IPS-20b (cell line): ENCODE data around the gene ARHGAP26.
"Not testable (repeated sequence)": the region's sequence is repeated elsewhere in the genome, so short reads cannot be mapped to it uniquely, and the experiment has no call there.

Experiments used
- H3K27ac ChIP-seq: one replicate; pipeline ENCODE4 v1.5.1; 2013; ENCODE audit warnings: low read length
- H3K27me3 ChIP-seq: 2 replicates; pipeline ENCODE4 v1.6.1; 2013; ENCODE audit warnings: mild to moderate bottlenecking, low read length, inconsistent platforms; ENCODE audit not compliant: insufficient read depth
- H3K36me3 ChIP-seq: 2 replicates; pipeline ENCODE4 v1.6.1; 2013; ENCODE audit warnings: low read depth, mild to moderate bottlenecking, inconsistent platforms, low read length, moderate library complexity; ENCODE audit not compliant: insufficient read depth
- H3K4me1 ChIP-seq: 2 replicates; pipeline ENCODE4 v1.6.1; 2013; ENCODE audit warnings: mild to moderate bottlenecking, control low read depth, inconsistent platforms, low read length, moderate library complexity; ENCODE audit not compliant: insufficient read depth
- H3K4me3 ChIP-seq: 2 replicates; pipeline ENCODE4 v1.5.1; 2013; ENCODE audit warnings: mild to moderate bottlenecking, low read length, inconsistent platforms
- H3K9ac ChIP-seq: 2 replicates; pipeline ENCODE4 v1.6.1; 2013; ENCODE audit warnings: low read depth, mild to moderate bottlenecking, inconsistent platforms, low read length, moderate library complexity
- H3K9me3 ChIP-seq: 2 replicates; pipeline ENCODE4 v1.6.1; 2013; ENCODE audit warnings: mild to moderate bottlenecking, low read depth, low read length, inconsistent platforms; ENCODE audit not compliant: insufficient read depth

ARHGAP26 gene

DNA sequence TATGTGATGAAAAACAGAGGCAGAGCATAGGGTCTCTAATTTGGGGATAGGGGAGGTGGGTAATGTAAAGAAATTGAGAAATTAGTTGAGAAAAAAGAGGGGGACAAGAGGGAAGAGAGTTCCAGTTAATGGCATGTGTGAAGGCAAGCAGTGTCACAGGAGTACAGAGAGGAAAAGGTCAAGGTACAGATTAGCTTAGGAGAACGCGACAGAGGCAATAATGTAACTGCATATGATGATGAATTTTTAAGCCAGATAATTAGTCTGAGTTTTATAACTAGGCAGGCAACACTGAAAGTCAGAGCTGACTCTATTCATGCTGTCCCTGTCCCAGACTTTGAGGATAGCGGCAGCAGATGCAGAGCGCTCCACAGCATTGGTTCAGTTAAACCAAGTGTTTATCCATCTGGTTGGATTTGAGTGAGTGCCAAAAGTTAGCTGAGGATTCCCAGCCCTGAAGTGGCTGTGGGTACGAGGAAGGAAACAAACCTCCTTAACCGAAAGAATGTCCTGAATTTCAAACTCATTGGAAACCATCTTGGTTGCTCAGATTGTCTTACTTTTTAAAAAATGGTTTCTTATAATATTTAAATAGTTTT, 315.2 kb downstream of the ARHGAP26 start:
- H3K9ac ChIP-seq: no peak overlapping the region
- H3K36me3 ChIP-seq: no peaks in the 10 kb centered on the region
- no peaks in the 10 kb centered on the region for H3K9me3 ChIP-seq
- no peak overlapping the region for H3K4me3 ChIP-seq
- peaks cover 7% of the 10 kb centered on the region; the same call in 1 of the 2 replicates for H3K4me1 ChIP-seq
- no peaks in the 10 kb centered on the region for H3K27me3 ChIP-seq
- no peak overlapping the region for H3K27ac ChIP-seq

- Histone ChIP-seq H3K9ac (no peak overlapping the region), H3K4me1 (peaks cover 11% of the 10 kb centered on the region), H3K27me3 (no peaks in the 10 kb centered on the region), H3K4me3 (no peak overlapping the region), H3K27ac (no peak overlapping the region), H3K36me3 (no peaks in the 10 kb centered on the region), H3K9me3 (no peaks in the 10 kb centered on the region)
Observed at GRCh38 chr5:143086546-143086907, 316.4 kb downstream of the ARHGAP26 start.

DNA sequence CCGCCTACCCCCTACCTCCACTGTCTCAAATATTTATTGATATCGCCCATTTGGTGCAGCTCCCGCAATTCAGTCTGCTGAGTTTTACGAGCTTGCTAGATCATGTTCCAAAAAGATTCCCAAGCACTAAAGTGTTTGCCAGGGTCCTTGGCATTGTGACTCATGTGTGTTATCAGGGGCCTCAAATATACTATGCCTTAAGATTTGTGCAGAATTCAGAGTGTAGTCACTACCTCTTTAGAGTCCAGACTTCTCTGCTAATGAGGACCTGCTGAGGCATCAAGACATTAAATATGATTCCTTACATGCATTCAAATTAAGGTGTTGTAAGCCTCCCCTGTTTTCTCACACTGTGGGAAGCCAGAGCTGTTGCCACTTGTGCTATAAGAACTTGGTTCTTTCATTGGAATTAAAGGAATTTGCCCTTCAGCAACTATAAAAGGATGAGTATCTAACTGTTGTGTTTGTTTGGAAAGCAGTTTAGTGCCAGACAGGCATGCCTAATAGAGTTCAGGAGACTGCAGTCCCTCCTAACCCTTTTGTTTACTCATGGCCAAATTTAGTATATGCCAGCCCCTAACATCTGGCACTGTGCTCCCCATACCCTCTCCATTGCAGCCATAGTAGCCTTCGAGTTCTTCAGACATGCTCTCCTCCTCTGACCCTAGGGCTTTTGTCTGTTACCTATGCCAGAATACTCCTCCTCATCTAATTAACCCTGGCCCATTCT, 316.9 kb downstream of the ARHGAP26 start:
- H3K36me3 ChIP-seq: no peaks in the 10 kb centered on the region
- no peak overlapping the region for H3K9ac ChIP-seq
- H3K4me1 ChIP-seq: peaks cover 11% of the 10 kb centered on the region
- no peak overlapping the region for H3K27ac ChIP-seq
- no peak overlapping the region for H3K4me3 ChIP-seq
- no peaks in the 10 kb centered on the region for H3K27me3 ChIP-seq
- H3K9me3 ChIP-seq: no peaks in the 10 kb centered on the region

GRCh38 chr5:143088702-143089101, 318.5 kb downstream of the ARHGAP26 start:
- H3K36me3 ChIP-seq, H3K27me3 ChIP-seq, H3K27ac ChIP-seq, H3K4me3 ChIP-seq, H3K9ac ChIP-seq, H3K9me3 ChIP-seq: not testable (repeated sequence)
- H3K4me1 ChIP-seq: peaks cover 19% of the 10 kb centered on the region

DNA sequence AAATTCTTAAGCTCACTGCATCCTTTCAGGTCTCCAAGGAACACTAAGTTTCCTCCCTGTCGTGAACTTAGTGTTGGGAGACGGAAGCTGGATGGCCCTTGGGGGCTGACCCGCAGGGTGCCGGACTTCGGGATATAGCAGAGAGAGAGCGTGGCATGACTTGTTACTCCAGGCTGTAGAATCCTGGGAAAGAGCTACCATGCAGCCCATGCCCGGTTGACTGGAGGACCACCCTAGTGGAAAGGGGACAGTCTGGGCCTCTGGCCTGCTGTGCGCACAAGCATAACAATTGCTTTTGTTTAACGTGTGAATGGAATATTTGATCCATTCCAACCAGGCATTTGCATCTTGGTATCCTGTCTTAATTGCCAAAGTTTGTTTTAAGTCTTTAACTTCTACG, 319.9 kb downstream of the ARHGAP26 start:
- H3K27me3 ChIP-seq, H3K4me3 ChIP-seq, H3K27ac ChIP-seq, H3K36me3 ChIP-seq, H3K9me3 ChIP-seq, H3K9ac ChIP-seq: not testable (repeated sequence)
- H3K4me1 ChIP-seq: peaks cover 21% of the 10 kb centered on the region

- H3K36me3 ChIP-seq, H3K4me3 ChIP-seq, H3K9me3 ChIP-seq, H3K27ac ChIP-seq, H3K27me3 ChIP-seq: not testable (repeated sequence)
- H3K9ac ChIP-seq: peak overlapping the region; percentile 52; the same call in 1 of the 2 replicates
- H3K4me1 ChIP-seq: peaks cover 24% of the 10 kb centered on the region
Observed at GRCh38 chr5:143092711-143093451, 322.7 kb downstream of the ARHGAP26 start.

DNA sequence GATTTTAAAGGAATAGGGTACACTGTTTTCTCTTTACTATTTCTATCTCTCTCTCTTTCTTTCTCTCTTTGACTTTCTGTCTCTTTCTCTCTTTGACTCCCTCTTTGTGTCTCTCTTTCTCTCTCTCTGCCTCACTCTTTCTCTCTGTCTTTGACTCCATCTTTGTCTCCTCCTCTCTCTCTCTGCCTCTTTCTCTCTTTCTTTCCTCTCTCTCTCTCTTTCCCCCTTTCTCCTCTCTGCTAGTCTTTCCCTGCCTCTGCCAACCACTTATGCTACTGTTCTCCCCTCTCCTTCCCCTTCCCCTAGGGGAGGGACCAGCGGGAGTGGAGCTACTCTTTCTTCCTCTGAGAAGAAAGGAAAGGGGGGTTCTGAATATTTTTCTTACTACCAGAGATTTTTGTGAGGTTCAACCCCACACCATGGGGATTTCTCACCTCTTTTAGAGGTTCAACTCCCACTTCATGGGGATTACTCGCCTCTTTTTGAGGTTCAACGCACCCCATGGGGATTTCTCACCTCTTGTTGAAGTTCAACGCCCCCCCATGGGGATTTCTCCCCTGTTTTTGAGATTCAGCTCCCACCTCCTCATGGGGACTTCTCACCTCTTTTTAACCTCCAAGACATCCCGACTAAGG, 323.4 kb downstream of the ARHGAP26 start:
- H3K4me3 ChIP-seq: peak overlapping the region; percentile 56; the same call in 1 of the 2 replicates

DNA sequence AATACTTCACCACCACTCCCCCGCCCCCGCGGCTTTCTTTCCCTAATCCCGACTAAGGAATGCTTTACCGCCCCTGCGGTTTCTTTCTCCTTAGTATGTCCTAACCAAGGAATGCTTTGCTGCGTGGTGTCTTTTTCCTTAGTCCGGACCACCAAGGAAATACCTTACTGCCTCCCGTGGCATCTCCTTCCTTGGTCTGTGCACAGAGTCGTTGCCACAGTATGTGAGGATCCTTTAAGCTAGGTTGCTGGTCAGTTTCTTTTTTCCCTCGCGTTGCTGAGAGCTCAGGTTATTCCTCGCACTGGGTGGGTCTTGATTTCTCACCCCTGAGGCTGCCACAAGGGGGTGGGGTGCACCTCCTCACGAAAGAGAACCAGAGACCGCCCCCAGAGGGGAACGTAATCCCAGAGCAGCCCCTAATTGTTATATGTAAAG, 323.9 kb downstream of the ARHGAP26 start:
- Histone ChIP-seq H3K36me3 (no peaks in the 10 kb centered on the region), H3K9me3 (no peaks in the 10 kb centered on the region), H3K9ac (peak overlapping the region; percentile 52; the same call in 1 of the 2 replicates), H3K4me3 (peak overlapping the region; percentile 56), H3K27me3 (no peaks in the 10 kb centered on the region), H3K4me1 (peaks cover 24% of the 10 kb centered on the region), H3K27ac (no peak overlapping the region)

More for the DNA sequence above, 323.4 kb downstream of the ARHGAP26 start:
- Histone ChIP-seq H3K4me1 (peaks cover 24% of the 10 kb centered on the region), H3K27ac (no peak overlapping the region), H3K9ac (peak overlapping the region; percentile 52; the same call in 1 of the 2 replicates), H3K36me3 (no peaks in the 10 kb centered on the region), H3K27me3 (no peaks in the 10 kb centered on the region), H3K9me3 (no peaks in the 10 kb centered on the region)

DNA sequence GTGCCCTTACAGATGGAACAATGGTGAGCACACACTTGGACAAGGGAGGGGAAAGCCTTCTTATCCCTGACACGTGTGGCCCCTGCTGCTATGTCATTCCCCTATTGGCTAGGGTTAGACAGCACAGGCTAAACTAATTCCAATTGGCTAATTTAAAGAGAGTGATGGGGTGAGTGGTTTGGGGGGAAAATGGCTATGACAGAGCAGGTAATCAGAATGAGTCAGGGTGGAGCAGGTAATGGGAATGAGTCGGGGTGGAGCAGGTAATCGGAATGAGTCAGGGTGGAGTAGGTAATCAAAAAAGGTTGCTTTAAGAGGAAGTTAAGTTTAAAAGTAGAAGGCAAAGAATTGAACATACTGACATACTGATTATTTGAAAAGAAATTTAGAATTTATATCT, 324.4 kb downstream of the ARHGAP26 start:
- H3K27me3 ChIP-seq, H3K27ac ChIP-seq, H3K36me3 ChIP-seq, H3K9me3 ChIP-seq: not testable (repeated sequence)
- Histone ChIP-seq H3K4me3 (peak overlapping the region; percentile 56), H3K9ac (peak overlapping the region; percentile 52; the same call in 1 of the 2 replicates), H3K4me1 (peaks cover 24% of the 10 kb centered on the region)

GRCh38 chr5:143101121-143101520, 330.9 kb downstream of the ARHGAP26 start:
- no peaks in the 10 kb centered on the region for H3K27me3 ChIP-seq
- no peaks in the 10 kb centered on the region for H3K9me3 ChIP-seq
- no peaks in the 10 kb centered on the region for H3K4me1 ChIP-seq
- no peaks in the 10 kb centered on the region for H3K36me3 ChIP-seq
- no peak overlapping the region for H3K4me3 ChIP-seq
- H3K27ac ChIP-seq: no peak overlapping the region
- no peak overlapping the region for H3K9ac ChIP-seq

DNA sequence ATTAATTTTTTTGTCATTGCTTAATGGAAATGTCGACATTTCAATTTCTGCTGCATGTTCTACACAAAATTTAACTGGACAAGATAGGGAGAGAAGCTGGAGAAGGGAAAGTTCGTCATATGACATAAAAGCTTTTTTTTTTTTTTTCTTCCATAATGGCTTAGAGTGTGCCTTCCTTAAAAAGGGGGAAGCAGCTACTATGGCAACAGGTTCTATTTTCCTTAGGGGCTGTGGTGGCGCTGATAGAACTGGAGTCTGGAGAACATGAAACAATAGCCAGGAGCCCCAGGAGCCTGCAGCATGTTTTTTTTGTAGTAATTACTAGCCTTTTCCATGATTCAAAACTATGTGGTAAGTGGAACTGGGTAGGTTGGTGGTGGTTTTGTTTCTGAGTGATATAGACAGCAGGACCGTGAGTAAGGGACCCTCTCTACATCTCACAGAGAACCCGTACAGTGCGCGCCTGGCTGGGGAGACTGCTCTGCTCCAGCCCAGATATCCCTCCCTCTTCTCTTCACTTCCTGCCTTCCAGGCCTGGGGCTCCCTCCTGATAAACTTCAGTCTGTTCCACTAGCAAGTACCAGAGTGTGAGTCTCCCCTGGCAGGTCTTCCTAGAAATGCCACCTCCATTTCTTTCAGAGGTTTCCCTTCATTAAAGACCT, 331.7 kb downstream of the ARHGAP26 start:
- Histone ChIP-seq H3K9ac (no peak overlapping the region), H3K9me3 (no peaks in the 10 kb centered on the region), H3K4me1 (no peaks in the 10 kb centered on the region), H3K27ac (no peak overlapping the region), H3K36me3 (no peaks in the 10 kb centered on the region), H3K4me3 (no peak overlapping the region), H3K27me3 (no peaks in the 10 kb centered on the region)
